Neural crest cell (in vitro differentiated cells): Measurements from ENCODE around the gene CHAF1B. TPM values are rescaled to one million over a fixed set of nuclear protein-coding genes. Genes with fewer than 3 reads are reported as not detected.

Source experiments
- DNase-seq: peaks from one replicate; pipeline ENCODE4 v3.0.0; 2021; ENCODE audit warnings: low read depth, mixed read lengths, low spot score
- H3K27ac Mint-ChIP-seq: one replicate; pipeline ENCODE4 v1.8.0; 2021; ENCODE audit warnings: mild to moderate bottlenecking, mixed read lengths; ENCODE audit not compliant: unreplicated experiment
- H3K27me3 Mint-ChIP-seq: 2 replicates; pipeline ENCODE4 v1.8.0; 2021; ENCODE audit warnings: low read depth, mild to moderate bottlenecking, mixed read lengths
- H3K36me3 Mint-ChIP-seq: 2 replicates; pipeline ENCODE4 v1.8.0; 2021; ENCODE audit warnings: low read depth, mild to moderate bottlenecking, mixed read lengths
- H3K4me1 Mint-ChIP-seq: 2 replicates; pipeline ENCODE4 v1.8.0; 2021; ENCODE audit warnings: mixed read lengths
- H3K4me3 Mint-ChIP-seq: one replicate; pipeline ENCODE4 v1.8.0; 2021; ENCODE audit warnings: mild to moderate bottlenecking, mixed read lengths
- H3K9me3 Mint-ChIP-seq: 2 replicates; pipeline ENCODE4 v1.8.0; 2021; ENCODE audit warnings: mixed read lengths
- CTCF ChIP-seq: fragments of 200-600 bp; sonication (generic); conservative IDR thresholded peaks from 2 replicates; pipeline ENCODE4 v1.5.0; 2021; ENCODE audit warnings: antibody characterized with exemption, mild to moderate bottlenecking
- total RNA-seq: library from RNA; stranded (reverse); gene quantifications from 2 replicates; pipeline ENCODE4 v1.2.1, GENCODE V29; 2021

CHAF1B gene
- total RNA-seq, 1 donor from 2014 or later, result 32.3 TPM

DNA sequence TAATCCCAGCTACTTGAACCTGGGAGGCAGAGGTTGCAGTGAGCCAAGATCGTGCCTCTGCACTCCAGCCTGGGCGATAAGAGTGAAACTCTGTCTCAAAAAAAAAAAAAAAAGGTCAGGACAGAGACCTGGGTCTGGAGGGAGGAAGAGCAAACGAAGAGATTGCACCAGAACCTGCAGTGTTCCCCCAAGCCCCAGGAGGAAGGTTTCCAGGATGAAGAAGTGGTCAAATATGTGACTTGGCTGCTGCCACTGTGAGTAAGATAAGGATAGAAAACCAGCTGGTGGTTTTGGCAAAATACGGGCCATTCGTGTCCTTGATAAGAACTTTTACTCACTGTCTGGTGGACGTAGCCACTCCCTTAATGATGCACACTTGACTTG is 52.5 kb downstream of the CHAF1B start:
- TF ChIP-seq CTCF, result no peak
- Mint-ChIP-seq H3K27me3 (no peaks in the 10 kb centered on the region), H3K4me3 (no peak overlapping the region), H3K36me3 (no peaks in the 10 kb centered on the region), H3K4me1 (peaks cover 9% of the 10 kb centered on the region), H3K9me3 (peaks cover 2% of the 10 kb centered on the region), H3K27ac (no peak overlapping the region)
- no peak for DNase-seq

GRCh38 chr21:36441715-36442114 is 56.5 kb downstream of the CHAF1B start:
- no peak for DNase-seq
- H3K4me3 Mint-ChIP-seq, result no peak overlapping the region

GRCh38 chr21:36446301-36446700 is 61.1 kb downstream of the CHAF1B start:
- H3K36me3 Mint-ChIP-seq, result no peaks in the 10 kb centered on the region
- TF ChIP-seq CTCF, result no peak
- H3K27ac Mint-ChIP-seq, result peak overlapping the region; percentile 72
- DNase-seq, result no peak
- H3K27me3 Mint-ChIP-seq, result no peaks in the 10 kb centered on the region
- H3K4me1 Mint-ChIP-seq, result no peaks in the 10 kb centered on the region
- H3K4me3 Mint-ChIP-seq, result no peak overlapping the region
- H3K9me3 Mint-ChIP-seq, result no peaks in the 10 kb centered on the region

More at GRCh38 chr21:36441715-36442114, 56.5 kb downstream of the CHAF1B start:
- no peaks in the 10 kb centered on the region for H3K27me3 Mint-ChIP-seq
- no peak overlapping the region for H3K27ac Mint-ChIP-seq
- H3K9me3 Mint-ChIP-seq, result peaks cover 2% of the 10 kb centered on the region
- TF ChIP-seq CTCF, result no peak
- H3K36me3 Mint-ChIP-seq, result no peaks in the 10 kb centered on the region
- H3K4me1 Mint-ChIP-seq, result no peaks in the 10 kb centered on the region

DNA sequence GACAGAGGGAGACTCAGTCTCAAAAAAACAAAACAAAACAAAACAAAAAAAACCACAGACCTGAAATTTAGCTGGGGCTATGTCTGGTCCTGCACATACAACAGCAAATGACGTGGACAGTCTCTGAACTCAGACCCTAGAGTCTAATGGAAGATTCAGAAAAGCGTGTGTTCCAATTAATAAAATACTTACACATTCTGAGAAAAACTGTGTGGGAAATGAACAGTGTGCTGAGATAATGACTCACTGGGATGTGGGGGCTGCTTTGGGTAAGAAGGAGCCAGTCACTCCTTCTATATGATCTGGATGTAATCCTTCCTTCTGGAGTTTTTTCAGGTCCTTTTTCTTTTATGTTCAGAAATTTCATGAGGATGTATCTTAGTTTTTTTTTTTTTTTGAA is 65.3 kb downstream of the CHAF1B start:
- Mint-ChIP-seq H3K27me3 (no peaks in the 10 kb centered on the region), H3K4me3 (no peak overlapping the region), H3K4me1 (peaks cover 6% of the 10 kb centered on the region), H3K27ac (no peak overlapping the region), H3K9me3 (no peaks in the 10 kb centered on the region), H3K36me3 (no peaks in the 10 kb centered on the region)
- DNase-seq, result no peak
- no peak for TF ChIP-seq CTCF

DNA sequence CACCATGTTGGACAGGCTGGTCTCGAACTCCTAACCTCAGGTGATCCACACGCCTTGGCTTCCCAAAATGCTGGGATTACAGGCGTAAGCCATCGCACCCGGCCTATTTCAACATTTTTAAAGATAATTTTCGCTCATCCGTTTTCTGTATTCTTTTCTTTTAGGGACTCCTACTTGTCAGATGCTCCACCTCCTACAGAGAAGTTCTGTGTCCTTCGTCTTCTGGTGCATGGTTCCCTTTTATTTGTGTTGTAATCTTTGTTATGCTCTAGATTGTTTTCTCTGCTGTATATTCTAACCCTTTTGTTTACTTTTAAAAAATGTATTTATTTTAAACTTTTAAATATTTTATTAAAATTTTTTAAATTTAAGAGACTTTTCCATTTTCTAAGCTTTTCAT is 66.3 kb downstream of the CHAF1B start:
- Mint-ChIP-seq H3K27ac (no peak overlapping the region), H3K36me3 (no peaks in the 10 kb centered on the region), H3K4me3 (no peak overlapping the region), H3K4me1 (peaks cover 6% of the 10 kb centered on the region), H3K27me3 (no peaks in the 10 kb centered on the region), H3K9me3 (no peaks in the 10 kb centered on the region)
- DNase-seq, result no peak
- TF ChIP-seq CTCF, result no peak

GRCh38 chr21:36452281-36452825 is 67.2 kb downstream of the CHAF1B start:
- peaks cover 6% of the 10 kb centered on the region for H3K4me1 Mint-ChIP-seq
- H3K9me3 Mint-ChIP-seq, result no peaks in the 10 kb centered on the region
- no peak overlapping the region for H3K27ac Mint-ChIP-seq
- no peaks in the 10 kb centered on the region for H3K36me3 Mint-ChIP-seq
- TF ChIP-seq CTCF, result no peak
- H3K4me3 Mint-ChIP-seq, result no peak overlapping the region
- no peak for DNase-seq
- no peaks in the 10 kb centered on the region for H3K27me3 Mint-ChIP-seq
